Measurements from ENCODE around the gene DOCK3.
"Not testable (repeated sequence)": the region's sequence is repeated elsewhere in the genome, so short reads cannot be mapped to it uniquely, and the experiment has no call there.

The DOCK3 gene

DNA sequence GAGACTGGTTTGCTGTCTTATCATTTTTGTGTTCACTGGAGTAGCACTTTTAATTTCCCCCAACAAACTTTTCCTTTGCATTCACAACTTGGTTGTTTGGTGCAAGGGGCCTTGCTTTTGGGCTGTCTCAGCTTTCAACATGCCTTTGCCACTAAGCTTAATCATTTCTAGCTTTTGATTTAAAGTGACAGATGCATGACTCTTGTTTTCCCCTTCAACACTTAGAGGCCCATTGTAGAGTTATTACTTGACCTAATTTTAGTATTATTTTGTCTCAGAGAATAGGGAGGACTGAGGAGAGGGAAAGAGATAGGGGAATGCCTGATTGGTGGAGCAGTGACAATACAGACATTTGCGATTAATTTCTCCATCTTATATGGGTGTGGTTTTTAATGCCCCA lies 370.3 kb downstream of the DOCK3 start:
- intact Hi-C loops (cut with DNase I), result no loop called here
- DNase-seq, result no peak

DNA sequence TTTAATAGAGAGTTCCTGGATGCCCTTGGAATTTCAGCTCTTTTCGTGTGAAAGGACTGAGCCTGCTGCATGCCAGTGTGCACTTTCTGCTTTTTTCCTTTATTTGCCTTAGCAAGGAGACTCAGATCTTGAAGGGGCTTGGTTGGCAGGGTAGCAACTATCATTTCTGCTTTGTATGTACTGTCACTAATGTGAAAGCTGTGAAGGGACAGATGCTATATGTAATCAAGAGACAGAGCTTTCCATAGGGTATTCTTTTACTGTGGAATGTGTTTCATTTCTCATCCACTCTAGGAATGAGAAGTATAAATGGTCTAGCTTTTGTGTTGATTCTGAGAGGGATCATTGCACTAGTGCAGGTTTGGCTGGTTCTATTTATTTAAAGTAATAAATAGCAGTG lies 377.8 kb downstream of the DOCK3 start:
- intact Hi-C loops (cut with DNase I), result no loop called here
- no peak for DNase-seq

DNA sequence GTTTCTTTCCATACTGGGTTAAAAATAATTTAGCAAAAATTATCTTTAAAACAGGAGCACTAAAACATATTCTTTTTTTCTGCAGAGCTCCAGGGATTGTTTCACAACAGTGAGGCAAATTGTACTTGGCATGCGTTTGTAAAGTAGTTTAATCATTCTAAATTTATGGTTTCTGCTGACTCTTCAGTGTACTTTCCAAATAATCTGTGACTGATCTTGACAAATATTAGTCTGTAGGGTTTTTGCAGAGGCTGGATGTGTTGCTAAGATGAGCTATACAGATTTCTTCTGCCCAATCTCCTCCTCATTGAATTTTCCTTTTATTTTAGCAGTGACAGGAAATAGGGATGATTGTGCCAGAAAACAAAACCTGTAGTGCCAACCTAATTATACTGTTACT lies 382.4 kb downstream of the DOCK3 start:
- no peak for DNase-seq
- intact Hi-C loops (cut with DNase I), result no loop called here

DNA sequence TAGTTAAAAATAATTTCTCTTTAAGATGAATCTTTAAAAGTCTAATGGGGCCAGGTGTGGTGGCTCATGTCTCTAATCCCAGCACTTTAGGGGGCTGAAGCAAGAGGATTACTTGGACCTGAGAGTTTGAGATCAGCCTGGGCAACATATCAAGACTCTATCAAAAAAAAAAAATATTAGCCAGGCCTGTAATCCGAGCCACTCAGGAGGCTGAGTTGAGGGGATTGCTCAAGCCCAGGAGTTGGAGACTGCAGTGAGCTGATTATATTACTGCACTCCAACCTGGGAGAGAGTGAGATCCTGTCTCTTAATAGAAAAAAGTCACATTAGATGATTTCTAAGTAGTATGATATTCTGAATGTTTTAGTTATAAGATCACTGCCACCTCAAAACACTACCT lies 388.3 kb downstream of the DOCK3 start:
- DNase-seq, result no peak
- intact Hi-C loops (cut with DNase I), result no loop called here

DNA sequence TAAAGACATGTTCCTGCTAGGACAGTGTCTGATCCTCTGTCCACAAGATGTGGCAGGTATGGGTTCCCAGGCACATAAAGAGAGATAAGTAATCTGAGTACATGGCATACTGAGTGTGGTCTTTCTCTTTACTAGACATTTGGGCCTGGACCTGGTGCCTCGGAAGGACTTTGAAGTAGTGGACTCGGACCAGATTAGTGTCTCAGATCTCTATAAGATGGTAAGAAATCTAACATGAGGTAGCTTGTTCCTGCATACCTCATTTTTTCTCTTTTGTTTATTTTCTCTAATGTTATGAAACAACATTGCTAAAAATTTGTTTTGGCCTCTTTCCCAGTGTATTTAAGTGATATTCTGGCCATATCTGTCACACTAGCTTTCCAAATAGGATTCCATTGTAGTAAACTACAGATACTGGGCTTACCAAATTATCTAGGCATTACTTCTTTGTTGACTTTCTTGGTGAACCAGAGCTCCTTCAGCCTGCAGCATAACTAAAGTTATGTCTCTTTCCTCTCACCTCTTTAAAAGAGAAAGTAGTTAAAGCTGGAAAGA lies 400.6 kb downstream of the DOCK3 start:
- DNase-seq, result no peak
- intact Hi-C loops (cut with DNase I), result no loop called here

DNA sequence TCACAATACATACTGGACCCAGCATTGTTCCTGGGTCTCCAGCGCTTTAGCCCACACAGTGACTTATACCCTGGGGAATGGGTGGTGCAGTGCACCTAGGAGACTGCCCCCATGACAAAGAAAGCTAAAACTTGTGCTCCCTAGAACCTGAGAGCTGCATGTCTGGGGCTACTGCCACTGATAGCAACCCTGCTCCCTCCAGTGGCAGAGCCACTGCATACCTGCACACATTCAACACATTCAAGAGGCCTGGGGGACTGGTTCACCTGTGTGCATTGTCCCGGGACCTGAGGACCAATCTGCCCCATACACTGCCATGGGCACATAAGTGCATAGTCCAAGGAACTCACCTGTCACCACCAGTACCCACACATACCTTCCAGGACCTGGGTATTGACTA lies 407.6 kb downstream of the DOCK3 start:
- intact Hi-C loops (cut with DNase I), result no loop called here
- no peak for DNase-seq

DNA sequence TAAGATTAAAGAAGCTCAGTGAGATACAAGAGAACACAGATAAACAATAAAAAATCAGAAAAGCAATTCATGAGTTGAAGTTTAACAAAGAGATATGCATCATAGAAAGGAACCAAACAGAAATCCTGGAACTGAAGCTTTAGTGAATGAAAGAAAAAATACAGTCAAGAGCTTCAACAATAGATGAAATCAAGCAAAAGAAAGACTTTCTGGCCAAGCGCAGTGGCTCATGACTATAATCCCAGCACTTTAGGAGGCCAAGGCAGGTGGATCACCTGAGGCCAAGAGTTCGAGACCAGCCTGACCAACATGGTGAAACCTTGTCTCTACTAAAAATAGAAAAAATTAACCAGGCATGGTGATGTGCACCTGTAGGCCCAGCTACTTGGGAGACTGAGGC lies 408.8 kb downstream of the DOCK3 start:
- intact Hi-C loops (cut with DNase I), result no loop called here
- no peak for DNase-seq

DNA sequence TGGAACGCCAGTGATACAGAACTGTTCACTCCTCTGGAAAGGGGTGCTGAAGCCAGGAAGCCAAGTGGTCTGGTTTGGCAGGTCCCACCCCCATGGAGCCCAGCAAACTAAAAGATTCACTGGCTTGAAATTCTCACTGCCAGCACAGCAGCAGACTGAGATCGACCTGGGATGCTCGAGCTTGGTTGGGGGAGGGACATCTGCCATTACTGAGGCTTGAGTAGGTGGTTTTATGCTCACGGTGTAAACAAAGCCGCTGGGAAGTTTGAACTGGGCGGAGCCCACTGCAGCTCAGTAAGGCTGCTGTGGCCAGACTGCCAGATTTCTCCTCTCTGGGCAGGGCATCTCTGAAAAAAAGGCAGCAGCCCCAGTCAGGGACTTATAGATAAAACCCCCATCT lies 417.4 kb downstream of the DOCK3 start:
- DNase-seq; intact Hi-C loops (cut with DNase I): not testable (repeated sequence)

DNA sequence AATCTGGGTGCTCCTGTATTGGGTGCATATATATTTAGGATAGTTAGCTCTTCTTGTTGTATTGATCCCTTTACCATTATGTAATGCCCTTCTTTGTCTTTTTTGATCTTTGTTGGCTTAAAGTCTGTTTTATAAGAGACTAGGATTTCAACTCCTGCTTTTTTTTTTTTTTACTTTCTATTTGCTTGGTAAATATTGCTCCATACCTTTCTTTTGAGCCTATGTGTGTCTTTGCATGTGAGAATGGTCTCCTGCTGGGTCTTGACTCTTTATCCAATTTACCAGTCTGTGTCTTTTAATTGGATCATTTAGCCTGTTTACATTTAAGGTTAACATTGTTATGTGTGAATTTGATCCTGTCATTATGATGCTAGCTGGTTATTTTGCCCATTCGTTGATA lies 420.1 kb downstream of the DOCK3 start:
- intact Hi-C loops (cut with DNase I); DNase-seq: not testable (repeated sequence)

DNA sequence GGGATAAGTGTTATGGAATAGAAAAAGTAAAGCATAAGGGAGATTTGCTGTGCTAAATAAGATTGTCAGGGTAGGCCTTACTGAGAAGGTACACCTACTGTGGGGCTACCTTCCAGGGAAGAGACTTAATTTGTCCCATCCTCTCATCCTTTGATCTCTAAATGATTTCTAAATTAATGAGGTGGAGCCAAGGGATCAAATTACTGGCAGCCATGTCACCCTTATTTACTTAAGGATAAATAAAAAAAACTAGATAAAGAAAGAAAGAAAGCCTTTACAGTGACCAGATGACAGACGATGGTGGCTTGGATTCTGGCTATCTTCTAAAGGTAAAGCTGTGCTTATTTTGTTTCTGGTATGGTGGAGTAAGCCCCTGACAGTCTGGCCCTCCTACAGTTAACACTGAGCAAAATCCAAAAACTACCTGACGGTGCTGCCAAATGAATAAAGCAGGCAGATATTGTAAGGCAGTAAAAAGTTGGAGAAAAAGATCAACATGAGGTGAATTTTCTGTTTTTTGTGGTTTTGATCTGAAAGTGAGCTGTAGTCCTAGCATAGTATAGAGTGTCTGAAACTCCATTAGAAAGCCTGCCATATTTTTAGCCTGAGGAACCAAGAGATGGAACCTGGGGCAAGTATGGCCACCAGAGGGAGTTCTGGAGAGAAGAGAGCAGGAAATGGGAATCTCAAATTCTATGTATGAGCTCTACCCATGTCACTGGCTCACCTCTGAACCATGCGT lies 425.2 kb downstream of the DOCK3 start:
- intact Hi-C loops (cut with DNase I), result no loop called here
- DNase-seq, result peak in 2 of 10 donors; percentile 16 to 25

DNA sequence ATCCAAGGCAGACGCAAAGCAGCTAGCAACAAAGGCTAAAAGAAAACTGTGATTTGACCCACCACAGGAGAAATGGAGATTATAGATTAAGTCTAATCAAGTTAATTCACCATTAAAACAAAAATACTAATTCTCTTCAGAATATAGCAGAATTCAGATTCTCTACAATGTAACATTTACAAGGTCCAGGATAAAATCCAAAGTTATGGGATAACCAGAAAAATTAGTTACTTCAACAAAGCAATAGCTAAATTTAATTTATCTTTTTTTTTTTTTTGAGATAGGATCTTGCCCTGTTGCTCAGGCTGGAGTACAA lies 425.8 kb downstream of the DOCK3 start:
- intact Hi-C loops (cut with DNase I), result no loop called here
- no peak for DNase-seq

DNA sequence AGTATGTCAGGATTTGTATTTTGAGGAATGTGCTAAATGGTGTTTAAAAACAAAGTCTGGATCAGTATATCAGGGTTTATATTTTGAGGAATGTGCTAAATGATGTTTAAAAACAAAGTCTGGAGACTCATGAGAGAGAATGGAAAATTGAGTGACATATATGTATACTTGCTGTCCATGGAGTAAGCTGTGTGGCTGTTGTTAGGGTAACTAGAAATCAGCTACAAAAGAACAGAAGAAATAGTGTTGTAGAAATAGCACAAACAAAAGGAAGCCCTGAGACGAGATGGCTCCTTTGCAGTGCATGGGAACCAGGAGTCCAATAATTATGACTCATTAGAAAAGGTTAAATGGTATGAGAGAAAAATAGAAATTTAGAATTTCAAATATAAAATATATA lies 427.7 kb downstream of the DOCK3 start:
- DNase-seq, result no peak
- intact Hi-C loops (cut with DNase I), result no loop called here

DNA sequence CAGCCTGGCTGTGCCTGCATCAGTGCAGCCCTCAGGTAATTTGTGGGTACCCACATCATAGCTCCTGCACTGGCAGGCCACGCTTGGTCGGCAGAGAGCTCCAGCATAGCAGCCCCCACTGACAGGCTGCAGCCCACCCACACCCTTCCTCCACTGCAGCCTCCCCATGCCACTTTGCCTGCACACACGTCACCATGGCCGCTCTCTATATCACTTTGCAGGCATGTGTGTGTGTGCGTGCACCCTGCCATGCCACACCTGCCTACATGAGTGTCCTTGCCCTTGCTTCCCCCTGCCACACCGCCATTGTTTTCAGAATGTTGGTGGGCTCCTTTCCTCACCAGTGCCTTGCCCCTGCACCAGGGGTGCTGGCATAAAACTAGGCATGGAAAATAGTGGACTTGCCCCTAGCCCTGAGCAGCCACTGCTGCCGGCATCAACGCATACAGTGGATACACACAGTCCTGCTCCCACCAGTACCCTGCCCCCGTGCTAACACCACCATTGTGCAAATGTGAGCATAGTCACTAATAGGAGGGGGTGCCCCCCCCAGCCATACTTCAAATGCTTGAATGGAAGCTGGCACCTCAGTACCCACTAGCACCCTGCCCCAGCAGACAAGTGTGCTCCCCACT lies 431.6 kb downstream of the DOCK3 start:
- peak in 1 of 10 donors; percentile 49 for DNase-seq
- intact Hi-C loops (cut with DNase I), result no loop called here

DNA sequence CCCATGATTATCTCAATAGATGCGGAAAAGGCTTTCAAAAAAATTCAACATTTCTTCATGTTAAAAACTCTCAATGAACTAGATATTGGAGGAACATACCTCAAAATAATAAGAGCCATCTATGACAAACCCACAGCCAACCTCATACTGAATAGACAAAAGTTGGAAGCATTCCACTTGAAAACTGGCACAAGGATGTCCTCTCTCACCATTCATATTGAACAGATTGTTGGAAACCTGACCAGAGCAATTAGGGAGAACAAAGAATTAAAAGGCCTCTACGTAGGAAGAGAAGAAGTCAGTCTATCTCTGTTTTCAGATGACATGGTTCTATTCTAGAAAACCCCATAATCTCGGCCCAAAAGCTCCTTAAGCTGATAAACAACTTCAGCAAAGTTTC lies 435.9 kb downstream of the DOCK3 start:
- intact Hi-C loops (cut with DNase I), result no loop called here

DNA sequence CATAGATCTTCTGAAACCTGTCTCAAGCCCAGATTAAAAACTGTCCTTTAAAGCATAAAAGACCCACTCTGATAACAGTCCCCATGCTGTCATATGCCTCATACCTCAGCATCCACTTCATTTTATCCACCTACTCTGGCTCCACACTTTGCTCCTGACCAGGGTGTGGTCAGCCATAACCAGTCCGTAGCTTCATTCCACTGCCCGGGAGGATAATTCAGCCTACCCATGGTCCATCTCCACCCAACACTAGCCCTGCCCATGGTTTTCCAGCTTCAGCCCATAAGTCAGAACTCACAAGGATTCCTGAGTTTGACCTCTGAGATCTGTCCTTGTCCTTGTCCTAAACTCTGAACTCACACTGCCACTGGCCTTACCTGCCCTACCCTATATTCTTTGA lies 448.2 kb downstream of the DOCK3 start:
- intact Hi-C loops (cut with DNase I), result no loop called here
- no peak for DNase-seq

More for the DNA sequence above, 435.9 kb downstream of the DOCK3 start:
- no peak for DNase-seq

DNA sequence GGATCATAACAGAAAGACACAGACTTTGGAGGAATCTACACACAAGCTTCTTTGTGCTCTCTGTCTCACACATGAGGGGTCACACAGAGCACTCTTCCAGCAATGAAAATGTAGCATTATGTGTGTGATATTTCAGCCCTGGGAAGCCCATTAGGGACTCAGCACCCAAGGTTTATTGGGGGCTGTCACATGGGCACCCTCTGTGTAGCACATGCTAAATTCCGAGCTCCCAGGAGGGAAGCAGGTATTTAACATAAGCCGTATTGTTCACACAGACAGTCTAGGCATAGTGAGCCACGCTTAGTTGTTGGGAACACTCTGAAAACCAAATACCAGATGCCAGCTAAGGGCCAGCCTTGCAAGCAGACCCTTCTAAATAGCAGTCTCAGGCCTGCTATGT lies 448.8 kb downstream of the DOCK3 start:
- intact Hi-C loops (cut with DNase I), result no loop called here

DNA sequence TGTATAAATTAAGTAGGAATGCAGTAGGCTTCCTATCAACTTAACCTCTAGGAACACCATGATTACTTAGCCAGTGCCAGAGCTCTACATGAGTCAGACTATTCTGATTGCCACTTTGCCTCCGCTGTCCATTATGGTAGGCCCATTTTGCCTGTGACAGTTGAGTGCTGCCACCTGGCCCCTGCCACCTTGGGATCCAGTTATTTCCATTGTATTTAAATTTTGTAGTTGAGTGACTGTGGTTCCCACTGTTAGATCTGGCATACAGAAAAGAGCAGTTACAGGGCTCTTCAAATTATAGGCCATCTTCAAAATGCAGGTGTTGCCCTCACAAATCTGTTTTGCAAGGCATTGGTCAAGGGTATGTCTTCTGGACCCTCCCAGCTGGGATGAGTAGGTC lies 456.9 kb downstream of the DOCK3 start:
- intact Hi-C loops (cut with DNase I); DNase-seq: not testable (repeated sequence)

More for the DNA sequence above, 448.8 kb downstream of the DOCK3 start:
- no peak for DNase-seq

DNA sequence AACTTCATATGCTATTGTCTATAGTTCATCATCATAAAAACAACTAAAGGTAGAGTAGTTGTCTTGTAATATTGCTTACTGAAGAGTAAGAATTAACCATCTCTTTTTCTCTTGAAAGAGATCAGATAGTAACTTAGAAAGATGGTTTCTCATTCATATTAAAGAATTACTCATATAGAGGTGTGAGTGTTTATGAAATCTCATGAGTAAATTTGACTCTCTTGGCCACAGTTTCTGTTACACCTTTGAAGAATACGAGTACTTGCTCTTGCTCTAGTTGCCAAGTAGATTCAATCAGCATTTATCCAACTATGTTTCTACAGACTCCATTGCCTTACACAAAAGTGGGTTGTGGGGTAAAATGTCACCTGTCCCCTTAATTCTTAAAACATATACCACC lies 463.0 kb downstream of the DOCK3 start:
- no peak for DNase-seq
- intact Hi-C loops (cut with DNase I), result no loop called here

DNA sequence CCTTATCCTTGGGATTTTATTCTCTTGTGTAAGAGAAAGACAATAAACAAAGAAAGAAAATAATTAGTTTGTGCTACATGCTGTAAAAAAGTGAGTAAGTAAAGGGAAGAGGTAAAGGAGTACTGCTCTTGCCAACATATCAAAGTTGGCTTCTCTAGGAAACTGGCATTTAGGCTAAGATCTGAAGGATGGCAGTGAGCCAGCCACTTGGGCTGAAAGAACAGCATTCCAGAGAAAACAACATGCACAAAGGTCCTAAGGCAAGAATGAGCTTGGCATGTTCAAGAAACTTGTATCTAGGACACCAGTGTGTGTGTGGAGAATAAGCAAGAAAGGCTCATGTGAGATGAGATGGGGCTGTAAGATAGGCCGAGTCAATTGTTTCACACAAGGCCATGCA lies 464.9 kb downstream of the DOCK3 start:
- intact Hi-C loops (cut with DNase I), result no loop called here
- no peak for DNase-seq

DNA sequence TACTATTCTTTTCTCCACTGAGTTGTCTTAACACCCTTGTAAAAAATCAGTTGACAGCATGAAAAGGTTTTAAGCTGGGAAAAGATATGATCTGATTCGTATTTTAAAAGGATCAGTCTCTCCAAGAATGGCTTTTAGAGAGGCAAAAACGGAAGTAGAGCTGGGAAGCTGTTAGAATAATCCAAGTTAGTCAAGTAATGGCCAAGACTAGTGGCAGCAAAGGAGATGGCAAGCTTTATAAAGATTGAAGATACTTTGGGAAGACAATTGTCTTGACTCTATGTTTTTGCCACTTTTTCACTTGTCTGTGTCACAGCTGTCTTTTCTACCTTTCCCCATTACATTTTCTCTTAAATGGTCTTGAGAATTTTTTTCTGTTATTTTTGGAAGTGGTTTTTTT lies 466.8 kb downstream of the DOCK3 start:
- no peak for DNase-seq
- intact Hi-C loops (cut with DNase I), result no loop called here

DNA sequence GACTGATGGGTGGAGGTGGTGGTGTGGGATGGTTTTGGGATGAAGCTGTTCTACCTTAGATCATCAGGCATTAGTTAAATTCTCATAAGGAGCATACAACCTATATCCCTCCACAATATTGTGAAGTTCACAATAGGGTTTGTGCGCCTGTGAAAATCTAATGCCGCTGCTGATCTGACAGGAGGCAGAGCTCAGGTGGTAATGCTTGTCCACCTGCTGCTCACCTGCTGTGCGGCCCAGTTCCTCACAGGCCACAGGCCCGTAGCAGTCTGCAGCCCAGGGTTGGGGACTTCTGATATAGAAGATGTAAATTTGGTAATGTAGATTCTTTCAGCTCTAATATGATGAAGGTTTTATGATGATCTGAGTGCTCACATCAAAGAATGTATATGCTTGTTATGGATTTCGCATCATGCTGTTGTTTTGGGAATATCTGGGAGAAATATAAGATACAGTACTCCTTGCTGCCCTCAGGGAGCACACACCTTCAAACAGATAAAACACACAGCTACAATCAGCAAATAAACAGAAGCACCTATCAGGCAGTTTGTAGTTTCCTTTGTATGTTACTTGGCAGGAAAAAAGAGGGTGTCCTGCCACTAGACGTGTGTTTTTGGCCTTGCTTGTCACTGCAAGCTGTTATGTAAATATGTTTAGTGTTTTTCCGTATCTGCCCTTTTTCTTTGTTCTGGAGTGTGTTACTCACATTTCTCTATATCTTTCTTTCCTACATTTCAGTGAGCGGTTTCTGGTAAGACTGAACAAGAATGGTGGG lies 471.3 kb downstream of the DOCK3 start:
- DNase-seq, result no peak
- intact Hi-C loops (cut with DNase I), result no loop called here

DNA sequence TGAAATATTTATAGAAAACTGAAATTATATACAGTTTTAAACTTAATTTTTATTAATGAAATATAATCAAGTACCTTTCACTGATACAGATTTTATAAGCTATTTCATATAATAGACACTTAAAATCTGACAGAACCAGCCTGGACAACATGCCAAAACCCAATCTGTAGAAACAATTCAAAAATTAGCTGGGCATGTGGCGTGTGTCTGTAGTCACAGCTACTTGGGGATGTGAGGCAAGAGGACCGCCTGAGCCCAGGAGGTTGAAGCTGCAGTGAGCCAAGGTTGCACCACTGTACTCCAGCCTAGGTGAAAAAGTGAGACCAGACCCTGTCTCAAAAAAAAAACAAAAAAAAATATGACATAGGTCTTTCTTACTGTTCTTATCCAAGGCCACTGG lies 472.1 kb downstream of the DOCK3 start:
- DNase-seq, result no peak
- intact Hi-C loops (cut with DNase I), result no loop called here

All from posterior cingulate gyrus (tissue), 11 donors.